ENCODE measurements around the gene SWT1. TPM values are rescaled to one million over a fixed set of nuclear protein-coding genes. Genes with fewer than 3 reads are reported as not detected.
A peak's percentile ranks its signal among the peaks of the same experiment; 100 is the strongest.

Gene SWT1
- total RNA-seq, 6 experiments from 2014 or later: 1.7 to 2.5 (median 2.1) TPM

GRCh38 chr1:185129708-185130107 is 27.3 kb upstream of the SWT1 start:
- H3K4me3 Mint-ChIP-seq: no peak overlapping the region
- H3K4me1 Mint-ChIP-seq (ENCODE audit: low read depth): no peaks in the 10 kb centered on the region
- TF ChIP-seq, protein P1, sequence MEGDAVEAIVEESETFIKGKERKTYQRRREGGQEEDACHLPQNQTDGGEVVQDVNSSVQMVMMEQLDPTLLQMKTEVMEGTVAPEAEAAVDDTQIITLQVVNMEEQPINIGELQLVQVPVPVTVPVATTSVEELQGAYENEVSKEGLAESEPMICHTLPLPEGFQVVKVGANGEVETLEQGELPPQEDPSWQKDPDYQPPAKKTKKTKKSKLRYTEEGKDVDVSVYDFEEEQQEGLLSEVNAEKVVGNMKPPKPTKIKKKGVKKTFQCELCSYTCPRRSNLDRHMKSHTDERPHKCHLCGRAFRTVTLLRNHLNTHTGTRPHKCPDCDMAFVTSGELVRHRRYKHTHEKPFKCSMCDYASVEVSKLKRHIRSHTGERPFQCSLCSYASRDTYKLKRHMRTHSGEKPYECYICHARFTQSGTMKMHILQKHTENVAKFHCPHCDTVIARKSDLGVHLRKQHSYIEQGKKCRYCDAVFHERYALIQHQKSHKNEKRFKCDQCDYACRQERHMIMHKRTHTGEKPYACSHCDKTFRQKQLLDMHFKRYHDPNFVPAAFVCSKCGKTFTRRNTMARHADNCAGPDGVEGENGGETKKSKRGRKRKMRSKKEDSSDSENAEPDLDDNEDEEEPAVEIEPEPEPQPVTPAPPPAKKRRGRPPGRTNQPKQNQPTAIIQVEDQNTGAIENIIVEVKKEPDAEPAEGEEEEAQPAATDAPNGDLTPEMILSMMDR (IDR thresholded peaks at IDR 0.05): no peak
- H3K27ac Mint-ChIP-seq: no peak overlapping the region
- no peaks in the 10 kb centered on the region for H3K27me3 Mint-ChIP-seq (ENCODE audit: insufficient read depth)
- peaks cover 19% of the 10 kb centered on the region for H3K9me3 Mint-ChIP-seq
- no peak for DNase-seq
- H3K36me3 Mint-ChIP-seq (ENCODE audit: low read depth): peaks cover 37% of the 10 kb centered on the region

DNA sequence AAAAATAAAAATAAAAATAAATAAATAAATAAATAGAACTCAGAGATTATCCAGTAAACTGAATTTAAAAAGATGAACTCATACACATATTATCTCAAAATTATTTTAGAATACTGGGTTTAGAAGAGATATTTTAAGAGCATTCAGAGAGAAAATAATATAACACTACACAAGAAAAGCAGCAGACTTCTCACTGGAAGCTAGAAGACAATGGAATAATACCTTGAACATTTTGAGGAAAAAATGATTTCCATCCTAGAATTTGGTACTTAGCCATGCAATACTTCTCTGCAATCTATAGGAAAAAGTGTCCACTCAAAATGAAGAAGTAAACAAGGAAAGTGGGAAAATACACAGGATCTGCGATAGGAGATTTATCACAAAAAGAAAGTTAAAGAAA is 24.4 kb upstream of the SWT1 start:
- DNase-seq: no peak
- Mint-ChIP-seq H3K9me3 (peaks cover 19% of the 10 kb centered on the region), H3K4me3 (no peak overlapping the region), H3K27ac (no peak overlapping the region), H3K4me1 (ENCODE audit: low read depth) (no peaks in the 10 kb centered on the region), H3K36me3 (ENCODE audit: low read depth) (peaks cover 42% of the 10 kb centered on the region), H3K27me3 (ENCODE audit: insufficient read depth) (no peaks in the 10 kb centered on the region)
- TF ChIP-seq, protein P1 (IDR thresholded peaks at IDR 0.05): no peak

DNA sequence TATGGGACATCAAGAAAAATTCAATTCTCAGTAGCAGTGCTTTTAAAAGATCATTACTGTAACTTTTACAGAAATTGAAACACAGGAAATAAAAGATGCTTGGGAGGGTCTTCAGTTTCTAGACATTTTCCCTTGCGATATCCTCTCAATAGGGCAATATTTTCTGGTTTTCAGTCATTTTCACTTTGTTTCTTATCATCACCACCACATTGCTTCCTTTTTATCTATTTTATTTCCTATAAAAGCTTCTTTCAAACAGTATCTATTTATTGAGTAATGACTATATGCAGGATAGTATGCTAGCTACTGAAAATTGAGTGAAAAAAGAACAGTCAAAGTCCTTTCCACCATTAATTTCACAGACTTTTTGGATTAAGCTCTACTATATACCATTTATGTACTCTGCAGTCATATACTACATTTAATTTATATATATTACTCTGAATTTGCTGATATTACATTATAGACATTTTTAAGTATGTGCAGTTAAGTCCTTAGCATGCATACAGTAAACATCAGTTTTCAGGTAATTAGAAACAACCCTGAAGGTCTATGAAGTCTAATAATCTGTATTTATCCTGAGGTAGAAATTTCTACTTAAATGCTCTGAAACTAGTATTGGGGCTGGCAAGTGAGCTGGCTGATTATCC is 18.9 kb upstream of the SWT1 start:
- Mint-ChIP-seq H3K4me1 (ENCODE audit: low read depth) (no peaks in the 10 kb centered on the region), H3K4me3 (no peak overlapping the region), H3K9me3 (peaks cover 4% of the 10 kb centered on the region), H3K36me3 (ENCODE audit: low read depth) (peaks cover 22% of the 10 kb centered on the region), H3K27ac (no peak overlapping the region), H3K27me3 (ENCODE audit: insufficient read depth) (no peaks in the 10 kb centered on the region)
- TF ChIP-seq, protein P1 (IDR thresholded peaks at IDR 0.05): no peak
- DNase-seq: no peak

- Mint-ChIP-seq H3K27me3 (ENCODE audit: insufficient read depth) (no peaks in the 10 kb centered on the region), H3K27ac (no peak overlapping the region), H3K9me3 (no peaks in the 10 kb centered on the region), H3K4me3 (no peak overlapping the region), H3K36me3 (ENCODE audit: low read depth) (peaks cover 12% of the 10 kb centered on the region), H3K4me1 (ENCODE audit: low read depth) (peaks cover 5% of the 10 kb centered on the region)
- DNase-seq: no peak
- TF ChIP-seq, protein P1 (IDR thresholded peaks at IDR 0.05): no peak
Measured at GRCh38 chr1:185139246-185139645, 17.7 kb upstream of the SWT1 start.

- peak; percentile 31 for DNase-seq
- Mint-ChIP-seq H3K36me3 (ENCODE audit: low read depth) (peaks cover 22% of the 10 kb centered on the region), H3K4me3 (no peak overlapping the region), H3K27me3 (ENCODE audit: insufficient read depth) (no peaks in the 10 kb centered on the region), H3K27ac (no peak overlapping the region; the same call in 1 of the 2 replicates), H3K4me1 (ENCODE audit: low read depth) (peaks cover 19% of the 10 kb centered on the region), H3K9me3 (no peaks in the 10 kb centered on the region)
- TF ChIP-seq, protein P1 (IDR thresholded peaks at IDR 0.05): no peak
Measured at GRCh38 chr1:185144233-185144632, 12.7 kb upstream of the SWT1 start.
